ENCODE measurements around the gene ADCYAP1R1.
A peak's percentile ranks its signal among the peaks of the same experiment; 100 is the strongest.

ADCYAP1R1 gene

GRCh38 chr7:31051598-31052486 is at the start of gene ADCYAP1R1:
TSS of gene ADCYAP1R1 (plus strand) at chr7:31052308. CDS start at chr7:31063265, 10,957 bp downstream.
- DNase-seq: peak; percentile 71

- DNase-seq: no peak
Observed at GRCh38 chr7:31003097-31003496, 49.0 kb upstream of the ADCYAP1R1 start.

- no peak for DNase-seq
Observed at GRCh38 chr7:31003721-31004120, 48.4 kb upstream of the ADCYAP1R1 start.

GRCh38 chr7:31004393-31004792 is 47.7 kb upstream of the ADCYAP1R1 start:
- DNase-seq: peak; percentile 74

- DNase-seq: no peak
Observed at GRCh38 chr7:31006857-31007256, 45.3 kb upstream of the ADCYAP1R1 start.

GRCh38 chr7:31007634-31008033 is 44.5 kb upstream of the ADCYAP1R1 start:
- no peak for DNase-seq

GRCh38 chr7:31014826-31015225 is 37.3 kb upstream of the ADCYAP1R1 start:
- DNase-seq: no peak

- no peak for DNase-seq
Observed at GRCh38 chr7:31017032-31017675, 35.0 kb upstream of the ADCYAP1R1 start.

GRCh38 chr7:31017721-31018120 is 34.4 kb upstream of the ADCYAP1R1 start:
- DNase-seq: no peak

- no peak for DNase-seq
Observed at GRCh38 chr7:31019509-31019908, 32.6 kb upstream of the ADCYAP1R1 start.

GRCh38 chr7:31020161-31020560 is 31.9 kb upstream of the ADCYAP1R1 start:
- no peak for DNase-seq

- DNase-seq: no peak
Observed at GRCh38 chr7:31020652-31021051, 31.5 kb upstream of the ADCYAP1R1 start.

- DNase-seq: no peak
Observed at GRCh38 chr7:31022117-31022516, 30.0 kb upstream of the ADCYAP1R1 start.

- DNase-seq: no peak
Observed at GRCh38 chr7:31022726-31023125, 29.4 kb upstream of the ADCYAP1R1 start.

- no peak for DNase-seq
Observed at GRCh38 chr7:31023877-31024276, 28.2 kb upstream of the ADCYAP1R1 start.

- DNase-seq: peak; percentile 76
Observed at GRCh38 chr7:31027161-31027965, 24.7 kb upstream of the ADCYAP1R1 start.

- no peak for DNase-seq
Observed at GRCh38 chr7:31028006-31028405, 24.1 kb upstream of the ADCYAP1R1 start.

- no peak for DNase-seq
Observed at GRCh38 chr7:31028417-31028992, 23.6 kb upstream of the ADCYAP1R1 start.

GRCh38 chr7:31029251-31030042 is 22.7 kb upstream of the ADCYAP1R1 start:
- no peak for DNase-seq

GRCh38 chr7:31033674-31034300 is 18.3 kb upstream of the ADCYAP1R1 start:
- no peak for DNase-seq

- DNase-seq: no peak
Observed at GRCh38 chr7:31036924-31037323, 15.2 kb upstream of the ADCYAP1R1 start.

- no peak for DNase-seq
Observed at GRCh38 chr7:31043051-31043471, 9.0 kb upstream of the ADCYAP1R1 start.
